ENCODE data around the gene SLC46A3. TPM values are rescaled to one million over a fixed set of nuclear protein-coding genes. Genes with fewer than 3 reads are reported as not detected.

Gene SLC46A3
- total and polyA plus RNA-seq, 10 of the 15 experiments (the other 5 are each of a cell fraction or from before 2014, with no cell fraction given), result 2.9 to 15.6 (median 9.4) TPM

DNA sequence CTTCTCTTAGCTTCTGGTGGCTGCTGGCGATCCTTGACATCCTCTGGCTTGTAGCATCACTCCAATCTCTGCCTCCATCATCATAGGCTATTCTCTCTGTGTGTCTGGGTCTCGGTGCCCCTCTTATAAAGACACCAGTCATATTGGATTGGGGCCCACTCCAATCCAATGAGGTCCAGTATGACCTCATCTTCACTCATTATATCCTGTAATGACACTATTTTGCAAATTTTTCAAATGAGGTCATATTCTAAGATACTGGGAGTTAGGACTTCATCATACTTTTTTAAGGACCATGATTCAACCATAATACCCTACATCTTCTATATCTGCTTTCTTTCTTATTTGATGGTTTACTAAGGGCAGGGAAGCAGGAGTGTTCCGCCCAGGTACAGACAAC, 12.0 kb upstream of the SLC46A3 start:
- FAIRE-seq, result no peak
- SMC1A ChIA-PET (ENCODE audit: uncharacterized antibody, unreplicated experiment), result interaction anchor here (1.4 kb wide), 1 partner anchor 11 kb away, joined by 6 read pairs; no protein-coding TSS in a partner anchor

More for the DNA sequence above, 12.0 kb upstream of the SLC46A3 start:
- CTCF ChIA-PET, result no interaction called here
- ATAC-seq (no peak), DNase-seq (ENCODE audit: low read depth, low spot score) (no peak)
- no peaks in the 10 kb centered on the region for H4K20me1 ChIP-seq (ENCODE audit: control insufficient read depth, insufficient read depth)
- POLR2A ChIA-PET, result no interaction called here
- no peak overlapping the region for H3K27ac ChIP-seq (ENCODE audit: control insufficient read depth, insufficient read depth)
- in situ Hi-C loops (cut with MboI) (no loop called here), intact Hi-C loops (cut with micrococcal nuclease; ENCODE audit: unreplicated experiment) (no loop called here)
- H3K4me2 ChIP-seq (ENCODE audit: control insufficient read depth, insufficient read depth), result no peak overlapping the region
- H3K4me1 ChIP-seq (ENCODE audit: control insufficient read depth, insufficient read depth, low read length), result no peaks in the 10 kb centered on the region; the same call in 1 of the 2 replicates
- TF ChIP-seq, protein P1, sequence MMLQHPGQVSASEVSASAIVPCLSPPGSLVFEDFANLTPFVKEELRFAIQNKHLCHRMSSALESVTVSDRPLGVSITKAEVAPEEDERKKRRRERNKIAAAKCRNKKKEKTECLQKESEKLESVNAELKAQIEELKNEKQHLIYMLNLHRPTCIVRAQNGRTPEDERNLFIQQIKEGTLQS (IDR thresholded peaks at IDR 0.05; ENCODE audit: borderline replicate concordance, extremely low read depth, low read depth, low read length), result no peak
- TF ChIP-seq KAT2A (conservative IDR thresholded peaks at IDR 0.05; ENCODE audit: control insufficient read depth, low read depth, low read length) (no peak), HDAC6 (IDR thresholded peaks at IDR 0.05; ENCODE audit: unreplicated experiment) (no peak), SIN3A (IDR thresholded peaks at IDR 0.05; ENCODE audit: low read depth, low read length) (no peak), MEF2A (IDR thresholded peaks at IDR 0.05; ENCODE audit: insufficient read depth, low read depth, low read length) (no peak), STAT3 (IDR thresholded peaks at IDR 0.05; ENCODE audit: low read depth, low read length) (no peak), CREM (IDR thresholded peaks at IDR 0.05; ENCODE audit: low read depth) (no peak), NR2C2 (IDR thresholded peaks at IDR 0.05; ENCODE audit: borderline replicate concordance, control insufficient read depth, insufficient read length, low read depth) (no peak), ZNF24 (IDR thresholded peaks at IDR 0.05) (no peak), MYB (IDR thresholded peaks at IDR 0.05; ENCODE audit: borderline replicate concordance, low read depth, low read length) (no peak), BCL11A (IDR thresholded peaks at IDR 0.05; ENCODE audit: low read depth, low read length) (no peak), MTA2 (IDR thresholded peaks at IDR 0.05; ENCODE audit: low read depth) (no peak), SUPT20H (IDR thresholded peaks at IDR 0.05; ENCODE audit: borderline replicate concordance, control insufficient read depth, low read depth, low read length) (no peak), ZSCAN29 (IDR thresholded peaks at IDR 0.05) (no peak), HDAC2 (IDR thresholded peaks at IDR 0.05) (no peak), CBFB (IDR thresholded peaks at IDR 0.05; ENCODE audit: low read depth) (no peak), SUZ12 (IDR thresholded peaks at IDR 0.05; ENCODE audit: unreplicated experiment) (no peak), FOXM1 (IDR thresholded peaks at IDR 0.05; ENCODE audit: low read depth, low read length) (no peak)
- TF ChIP-seq, protein P2, sequence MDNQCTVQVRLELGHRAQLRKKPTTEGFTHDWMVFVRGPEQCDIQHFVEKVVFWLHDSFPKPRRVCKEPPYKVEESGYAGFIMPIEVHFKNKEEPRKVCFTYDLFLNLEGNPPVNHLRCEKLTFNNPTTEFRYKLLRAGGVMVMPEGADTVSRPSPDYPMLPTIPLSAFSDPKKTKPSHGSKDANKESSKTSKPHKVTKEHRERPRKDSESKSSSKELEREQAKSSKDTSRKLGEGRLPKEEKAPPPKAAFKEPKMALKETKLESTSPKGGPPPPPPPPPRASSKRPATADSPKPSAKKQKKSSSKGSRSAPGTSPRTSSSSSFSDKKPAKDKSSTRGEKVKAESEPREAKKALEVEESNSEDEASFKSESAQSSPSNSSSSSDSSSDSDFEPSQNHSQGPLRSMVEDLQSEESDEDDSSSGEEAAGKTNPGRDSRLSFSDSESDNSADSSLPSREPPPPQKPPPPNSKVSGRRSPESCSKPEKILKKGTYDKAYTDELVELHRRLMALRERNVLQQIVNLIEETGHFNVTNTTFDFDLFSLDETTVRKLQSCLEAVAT (IDR thresholded peaks at IDR 0.05), result no peak
- no TSS peak for BruUV-seq (replicated peaks)
- H3K9ac ChIP-seq (ENCODE audit: control insufficient read depth, insufficient read depth, low read length), result no peak overlapping the region
- no peak overlapping the region for H3K4me3 ChIP-seq
- H3K27me3 ChIP-seq (replicated peaks in 1 of 2; ENCODE audit: control insufficient read depth in 2 of 2, insufficient read depth in 2 of 2, low read length in 1 of 2), result no peaks in the 10 kb centered on the region
- H3K36me3 ChIP-seq (ENCODE audit: control insufficient read depth in 2 of 2, insufficient read depth in 2 of 2, low read length in 1 of 2), result no peaks in the 10 kb centered on the region
- 48% methylated on average over 3 of the region's 3 CpGs for WGBS (ENCODE audit: insufficient coverage, insufficient replicate concordance, low lambda C conversion rate, missing lambda C conversion rate)
- RAD21 ChIA-PET (ENCODE audit: unreplicated experiment), result no interaction called here
- H3K79me2 ChIP-seq (ENCODE audit: control insufficient read depth, insufficient read depth, low read length), result no peaks in the 10 kb centered on the region
- H3K9me3 ChIP-seq (replicated peaks; ENCODE audit: control insufficient read depth, insufficient read depth, low read length), result no peaks in the 10 kb centered on the region
- no peak overlapping the region for H2AFZ ChIP-seq (ENCODE audit: control insufficient read depth, low read depth, low read length)

Measured in GM12878 (cell line).